Stimulated activated naive CD8-positive, alpha-beta T cell treated with anti-CD3 and anti-CD28 coated beads, Interleukin-15, amount 100 ng/mL, for 72 hours (primary cell): ENCODE measurements around the gene DLST.

ENCODE experiments used
- ATAC-seq: fragments of 150-1000 bp; cut with Tn5 transposase; 2 replicates; pipeline ENCODE4 v1.10.0; 2021; ENCODE audit warnings: mild to moderate bottlenecking, moderate library complexity
- DNase-seq, 2 donors: peaks; one replicate each; pipeline ENCODE4 v3.0.0; 2021 to 2022
- H3K27ac Mint-ChIP-seq, 2 donors: one replicate each; pipeline ENCODE4 v1.8.0; 2022; ENCODE audit warnings: mild to moderate bottlenecking in 2 of 2, mixed read lengths in 2 of 2, moderate library complexity in 2 of 2
- H3K27me3 Mint-ChIP-seq: one replicate; pipeline ENCODE4 v1.8.0; 2022; ENCODE audit warnings: mixed read lengths
- H3K4me1 Mint-ChIP-seq: one replicate; pipeline ENCODE4 v1.8.0; 2022; ENCODE audit warnings: mild to moderate bottlenecking, mixed read lengths
- H3K4me3 Mint-ChIP-seq, 2 donors: one replicate each; pipeline ENCODE4 v1.8.0; 2022; ENCODE audit warnings: mild to moderate bottlenecking in 2 of 2, mixed read lengths in 2 of 2, moderate library complexity in 1 of 2
- H3K9me3 Mint-ChIP-seq, 2 donors: one replicate each; pipeline ENCODE4 v1.8.0; 2022; ENCODE audit warnings: mixed read lengths in 2 of 2

DLST gene

GRCh38 chr14:74946659-74947281 is 65.1 kb downstream of the DLST start:
- ATAC-seq = no peak
- H3K9me3 Mint-ChIP-seq = no peaks in the 10 kb centered on the region
- peaks cover 7% of the 10 kb centered on the region for H3K27me3 Mint-ChIP-seq
- peaks cover 26% of the 10 kb centered on the region for H3K4me1 Mint-ChIP-seq
- DNase-seq = no peak
- no peak overlapping the region for H3K4me3 Mint-ChIP-seq
- H3K27ac Mint-ChIP-seq = peak overlapping the region in 1 of 2 donors; percentile 79

GRCh38 chr14:74947353-74948227 is 65.9 kb downstream of the DLST start:
- Mint-ChIP-seq H3K9me3 (no peaks in the 10 kb centered on the region), H3K27me3 (peaks cover 7% of the 10 kb centered on the region), H3K4me1 (peaks cover 17% of the 10 kb centered on the region), H3K27ac (no peak overlapping the region), H3K4me3 (no peak overlapping the region)
- no peak for DNase-seq
- ATAC-seq = no peak

GRCh38 chr14:74948228-74949175 is 66.8 kb downstream of the DLST start:
- DNase-seq (no peak), ATAC-seq (no peak)
- peaks cover 11% of the 10 kb centered on the region for H3K27me3 Mint-ChIP-seq
- no peaks in the 10 kb centered on the region for H3K9me3 Mint-ChIP-seq
- H3K27ac Mint-ChIP-seq = no peak overlapping the region
- no peak overlapping the region for H3K4me3 Mint-ChIP-seq
- peaks cover 10% of the 10 kb centered on the region for H3K4me1 Mint-ChIP-seq

- peaks cover 10% of the 10 kb centered on the region for H3K4me1 Mint-ChIP-seq
- H3K27me3 Mint-ChIP-seq = peaks cover 18% of the 10 kb centered on the region
- no peak overlapping the region for H3K27ac Mint-ChIP-seq
- H3K4me3 Mint-ChIP-seq = no peak overlapping the region
- no peaks in the 10 kb centered on the region for H3K9me3 Mint-ChIP-seq
- DNase-seq = no peak
- ATAC-seq = no peak
Observed at GRCh38 chr14:74949191-74949601, 67.5 kb downstream of the DLST start.

- peaks cover 10% of the 10 kb centered on the region for H3K4me1 Mint-ChIP-seq
- H3K27ac Mint-ChIP-seq = no peak overlapping the region
- DNase-seq (no peak), ATAC-seq (no peak)
- peaks cover 26% of the 10 kb centered on the region for H3K27me3 Mint-ChIP-seq
- H3K9me3 Mint-ChIP-seq = no peaks in the 10 kb centered on the region
- H3K4me3 Mint-ChIP-seq = no peak overlapping the region
Observed at GRCh38 chr14:74949859-74950573, 68.3 kb downstream of the DLST start.

GRCh38 chr14:74950795-74951442 is 69.2 kb downstream of the DLST start:
- H3K9me3 Mint-ChIP-seq = no peaks in the 10 kb centered on the region
- no peak for DNase-seq
- ATAC-seq = no peak

GRCh38 chr14:74951443-74952179 is 69.9 kb downstream of the DLST start:
- Mint-ChIP-seq H3K4me3 (no peak overlapping the region), H3K4me1 (peaks cover 3% of the 10 kb centered on the region), H3K9me3 (no peaks in the 10 kb centered on the region), H3K27me3 (peaks cover 30% of the 10 kb centered on the region), H3K27ac (no peak overlapping the region)
- ATAC-seq = no peak
- DNase-seq = no peak

More at GRCh38 chr14:74950795-74951442, 69.2 kb downstream of the DLST start:
- H3K27ac Mint-ChIP-seq = no peak overlapping the region
- H3K27me3 Mint-ChIP-seq = peaks cover 29% of the 10 kb centered on the region
- peaks cover 10% of the 10 kb centered on the region for H3K4me1 Mint-ChIP-seq
- no peak overlapping the region for H3K4me3 Mint-ChIP-seq

GRCh38 chr14:74952180-74952665 is 70.5 kb downstream of the DLST start:
- Mint-ChIP-seq H3K4me3 (no peak overlapping the region), H3K27me3 (peaks cover 36% of the 10 kb centered on the region), H3K9me3 (no peaks in the 10 kb centered on the region), H3K27ac (no peak overlapping the region), H3K4me1 (no peaks in the 10 kb centered on the region)
- DNase-seq (no peak), ATAC-seq (no peak)

- no peak for ATAC-seq
- Mint-ChIP-seq H3K27me3 (peaks cover 37% of the 10 kb centered on the region), H3K27ac (no peak overlapping the region), H3K4me1 (no peaks in the 10 kb centered on the region), H3K9me3 (no peaks in the 10 kb centered on the region), H3K4me3 (no peak overlapping the region)
- DNase-seq = no peak
Observed at GRCh38 chr14:74952697-74953484, 71.2 kb downstream of the DLST start.
